Measurements from ENCODE around the gene SMARCA2.

GRCh38 chr9:2217540-2217939, 202.4 kb downstream of the SMARCA2 start:
- no peak for TF ChIP-seq POLR2A (IDR thresholded peaks at IDR 0.05; ENCODE audit: low read length)
- TF ChIP-seq GATA1 (IDR thresholded peaks at IDR 0.05; ENCODE audit: low read depth, low read length) = no peak

Data from erythroblast (primary cell).